OCI-LY1 (cell line): Measurements from ENCODE around the gene PRAMEF1.

Source experiments
- H2AFZ ChIP-seq: fragments of 200-600 bp; sonication (generic), shearing (Covaris generic); 2 replicates; pipeline ENCODE4 v1.6.0; 2014; ENCODE audit warnings: antibody characterized with exemption, mild to moderate bottlenecking, low read length
- H3F3A ChIP-seq: fragments of 200-600 bp; sonication (generic), shearing (Covaris generic); 2 replicates; pipeline ENCODE4 v1.6.0; 2014; ENCODE audit warnings: mild to moderate bottlenecking, antibody characterized with exemption, low read length, moderate library complexity; ENCODE audit not compliant: insufficient read depth
- H3K27ac ChIP-seq: fragments of 200-600 bp; sonication (generic); 2 replicates; pipeline ENCODE4 v1.5.1; 2014; ENCODE audit warnings: low read length, mixed run types, mild to moderate bottlenecking, low read depth; ENCODE audit not compliant: poor library complexity, severe bottlenecking
- H3K27me3 ChIP-seq: fragments of 200-600 bp; sonication (generic); 2 replicates; pipeline ENCODE4 v1.6.0; 2014; ENCODE audit warnings: antibody characterized with exemption, mild to moderate bottlenecking, low read length, moderate library complexity; ENCODE audit not compliant: insufficient read depth
- H3K36me3 ChIP-seq: fragments of 200-600 bp; sonication (generic); 2 replicates; pipeline ENCODE4 v1.6.1; 2014; ENCODE audit warnings: mild to moderate bottlenecking, antibody characterized with exemption, low read length, moderate library complexity, mixed read lengths; ENCODE audit not compliant: insufficient read depth
- H3K4me1 ChIP-seq: fragments of 200-600 bp; sonication (generic); 2 replicates; pipeline ENCODE4 v1.5.1; 2014; ENCODE audit warnings: mild to moderate bottlenecking, low read length, moderate library complexity; ENCODE audit not compliant: insufficient read depth, severe bottlenecking
- H3K4me2 ChIP-seq: fragments of 200-600 bp; sonication (generic), shearing (Covaris generic); 2 replicates; pipeline ENCODE4 v1.6.1; 2014; ENCODE audit warnings: low read length
- H3K4me3 ChIP-seq: fragments of 200-600 bp; sonication (generic); 2 replicates; pipeline ENCODE4 v1.5.1; 2014; ENCODE audit warnings: low read length, low read depth, mild to moderate bottlenecking, mixed read lengths; ENCODE audit not compliant: poor library complexity, severe bottlenecking
- H3K79me2 ChIP-seq: fragments of 200-600 bp; shearing (Covaris generic); 2 replicates; pipeline ENCODE4 v1.6.1; 2016; ENCODE audit warnings: mixed run types, low read length, mixed read lengths; ENCODE audit not compliant: insufficient read depth
- H3K9ac ChIP-seq: fragments of 200-600 bp; sonication (generic), shearing (Covaris generic); 2 replicates; pipeline ENCODE4 v1.6.1; 2014; ENCODE audit warnings: mild to moderate bottlenecking, low read length, mixed read lengths
- H3K9me2 ChIP-seq: fragments of 200-600 bp; sonication (generic), shearing (Covaris generic); 2 replicates; pipeline ENCODE4 v1.6.1; 2014; ENCODE audit warnings: low read depth, mild to moderate bottlenecking, low read length, mixed read lengths
- H3K9me3 ChIP-seq: fragments of 200-600 bp; shearing (Covaris generic); 2 replicates; pipeline ENCODE4 v1.6.1; 2014; ENCODE audit warnings: low read length, mixed read lengths
- H4K20me1 ChIP-seq: fragments of 200-600 bp; sonication (generic), shearing (Covaris generic); 2 replicates; pipeline ENCODE4 v1.6.0; 2016; ENCODE audit warnings: mild to moderate bottlenecking, low read length; ENCODE audit not compliant: insufficient read depth
- CTCF ChIP-seq: fragments of 200-600 bp; sonication (generic), shearing (Covaris generic); IDR thresholded peaks from 2 replicates; pipeline ENCODE4 v1.5.1; 2017; ENCODE audit warnings: mild to moderate bottlenecking, antibody characterized with exemption, low read length, moderate library complexity, mixed read lengths
- EZH2 ChIP-seq: fragments of 200-600 bp; sonication (generic), shearing (Covaris generic); IDR thresholded peaks from 2 replicates; pipeline ENCODE4 v1.8.0; 2017; ENCODE audit warnings: borderline replicate concordance, mixed run types, mild to moderate bottlenecking, antibody characterized with exemption, low read length, moderate library complexity, mixed read lengths

PRAMEF1 gene

GRCh38 chr1:12769976-12770505 is 21.2 kb upstream of the PRAMEF1 start:
- Histone ChIP-seq H3K36me3 (no peaks in the 10 kb centered on the region), H3K4me3 (no peak overlapping the region), H3K27ac (no peak overlapping the region), H3K4me1 (no peaks in the 10 kb centered on the region), H3K9ac (no peak overlapping the region), H4K20me1 (no peaks in the 10 kb centered on the region), H3F3A (no peaks in the 10 kb centered on the region), H3K79me2 (no peaks in the 10 kb centered on the region), H3K9me3 (no peaks in the 10 kb centered on the region), H3K4me2 (no peak overlapping the region), H3K9me2 (no peaks in the 10 kb centered on the region), H3K27me3 (0 out of 2 replicates have a peak, but pooled peaks cover 4% of the 10 kb centered on the region), H2AFZ (no peak overlapping the region)
- no peak for TF ChIP-seq EZH2
- no peak for TF ChIP-seq CTCF

- 0 out of 2 replicates have a peak, but pooled peaks cover 4% of the 10 kb centered on the region for H3K27me3 ChIP-seq
- H3K79me2 ChIP-seq, result no peaks in the 10 kb centered on the region
- H2AFZ ChIP-seq, result no peak overlapping the region
- TF ChIP-seq EZH2 (no peak), CTCF (no peak)
- H3K9me3 ChIP-seq, result no peaks in the 10 kb centered on the region
- H3K36me3 ChIP-seq, result no peaks in the 10 kb centered on the region
- no peak overlapping the region for H3K27ac ChIP-seq
- no peaks in the 10 kb centered on the region for H3K9me2 ChIP-seq
- no peak overlapping the region for H3K4me2 ChIP-seq
- H3K4me3 ChIP-seq, result no peak overlapping the region
- H3K4me1 ChIP-seq, result no peaks in the 10 kb centered on the region
- no peaks in the 10 kb centered on the region for H3F3A ChIP-seq
- H3K9ac ChIP-seq, result no peak overlapping the region
- no peaks in the 10 kb centered on the region for H4K20me1 ChIP-seq
These were observed 20.6 kb upstream of the PRAMEF1 start for GRCh38 chr1:12770620-12771019.

- H3K9me3 ChIP-seq, result no peaks in the 10 kb centered on the region
These were observed 20.0 kb upstream of the PRAMEF1 start for GRCh38 chr1:12771186-12771585.

More at GRCh38 chr1:12771186-12771585, 20.0 kb upstream of the PRAMEF1 start:
- Histone ChIP-seq H3K9ac (no peak overlapping the region), H4K20me1 (no peaks in the 10 kb centered on the region), H3K9me2 (no peaks in the 10 kb centered on the region), H3K4me2 (no peak overlapping the region), H3K4me3 (no peak overlapping the region), H2AFZ (no peak overlapping the region), H3F3A (no peaks in the 10 kb centered on the region), H3K4me1 (no peaks in the 10 kb centered on the region), H3K79me2 (no peaks in the 10 kb centered on the region), H3K36me3 (no peaks in the 10 kb centered on the region), H3K27me3 (0 out of 2 replicates have a peak, but pooled peaks cover 4% of the 10 kb centered on the region), H3K27ac (no peak overlapping the region)
- TF ChIP-seq EZH2 (no peak), CTCF (no peak)
